ENCODE results near the gene L1CAM. TPM values are rescaled to one million over a fixed set of nuclear protein-coding genes. Genes with fewer than 3 reads are reported as not detected.

The L1CAM gene
- total RNA-seq, 1 donor from 2014 or later = 101 TPM

GRCh38 chrX:153924149-153924861, 38.3 kb upstream of the L1CAM start:
- FAIRE-seq (no peak), DNase-seq (ENCODE audit: low spot score in 2 of 2) (peak in 1 of 2 donors; percentile 57)

GRCh38 chrX:153922932-153923857, 37.2 kb upstream of the L1CAM start:
- DNase-seq (ENCODE audit: low spot score in 2 of 2) = peak; percentile 63 to 64
- FAIRE-seq = no peak

GRCh38 chrX:153921511-153922446, 35.8 kb upstream of the L1CAM start:
- no peak for FAIRE-seq
- DNase-seq (ENCODE audit: low spot score in 2 of 2) = no peak

- FAIRE-seq = no peak
- DNase-seq (ENCODE audit: low spot score in 2 of 2) = no peak
These were observed 35.1 kb upstream of the L1CAM start for GRCh38 chrX:153921070-153921469.

GRCh38 chrX:153920546-153920945, 34.6 kb upstream of the L1CAM start:
- DNase-seq (ENCODE audit: low spot score in 2 of 2) (no peak), FAIRE-seq (no peak)

GRCh38 chrX:153919281-153919680, 33.3 kb upstream of the L1CAM start:
- DNase-seq (ENCODE audit: low spot score in 2 of 2) (no peak), FAIRE-seq (no peak)

GRCh38 chrX:153917869-153918268, 31.9 kb upstream of the L1CAM start:
- FAIRE-seq = no peak
- no peak for DNase-seq (ENCODE audit: low spot score in 2 of 2)

- no peak for DNase-seq (ENCODE audit: low spot score in 2 of 2)
- FAIRE-seq = no peak
These were observed 27.7 kb upstream of the L1CAM start for GRCh38 chrX:153913701-153914100.

GRCh38 chrX:153913211-153913610, 27.2 kb upstream of the L1CAM start:
- FAIRE-seq = no peak
- no peak for DNase-seq (ENCODE audit: low spot score in 2 of 2)

- no peak for FAIRE-seq
- DNase-seq (ENCODE audit: low spot score in 2 of 2) = no peak
These were observed 25.8 kb upstream of the L1CAM start for GRCh38 chrX:153911798-153912197.

GRCh38 chrX:153910446-153910845, 24.5 kb upstream of the L1CAM start:
- DNase-seq (ENCODE audit: low spot score in 2 of 2) = no peak
- FAIRE-seq = no peak

GRCh38 chrX:153909980-153910360, 24.0 kb upstream of the L1CAM start:
- no peak for DNase-seq (ENCODE audit: low spot score in 2 of 2)
- FAIRE-seq = no peak

GRCh38 chrX:153909024-153909979, 23.3 kb upstream of the L1CAM start:
- DNase-seq (ENCODE audit: low spot score in 2 of 2) (no peak), FAIRE-seq (no peak)

- DNase-seq (ENCODE audit: low spot score in 2 of 2) (no peak), FAIRE-seq (no peak)
These were observed 22.4 kb upstream of the L1CAM start for GRCh38 chrX:153908219-153908860.

- DNase-seq (ENCODE audit: low spot score in 2 of 2) (no peak), FAIRE-seq (no peak)
These were observed 21.5 kb upstream of the L1CAM start for GRCh38 chrX:153907456-153907855.

- DNase-seq (ENCODE audit: low spot score in 2 of 2) (no peak), FAIRE-seq (no peak)
These were observed 20.3 kb upstream of the L1CAM start for GRCh38 chrX:153906126-153906917.

GRCh38 chrX:153905481-153906095, 19.6 kb upstream of the L1CAM start:
- FAIRE-seq = no peak
- no peak for DNase-seq (ENCODE audit: low spot score in 2 of 2)
